ENCODE data around the gene RAPGEF1. TPM values are rescaled to one million over a fixed set of nuclear protein-coding genes. Genes with fewer than 3 reads are reported as not detected.
A peak's percentile ranks its signal among the peaks of the same experiment; 100 is the strongest.

Gene RAPGEF1
- total and polyA plus RNA-seq, 2 of the 13 experiments (the other 11 are each of a cell fraction or from before 2014, with no cell fraction given), result 21.2 to 38.9 TPM

DNA sequence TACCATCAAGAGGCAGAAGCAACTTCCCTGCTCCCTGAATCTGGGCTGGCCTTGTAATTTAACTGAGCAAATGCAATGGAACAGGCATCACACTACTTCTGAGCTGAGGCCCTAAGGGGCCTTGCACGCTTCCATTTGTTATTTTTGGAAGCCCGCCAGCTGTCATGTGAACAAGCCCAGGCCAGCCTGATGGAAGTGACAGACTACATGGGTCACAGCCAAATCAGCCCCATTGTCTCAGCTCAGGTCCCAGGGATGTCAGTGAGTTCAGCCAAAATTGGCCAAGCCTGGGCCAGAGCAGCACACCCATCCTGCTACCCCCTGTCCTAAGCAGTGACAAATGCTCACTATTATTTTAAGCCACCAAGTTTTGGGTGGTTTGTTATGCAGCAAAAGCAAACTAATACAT is 121.8 kb downstream of the RAPGEF1 start (continued):
- TF ChIP-seq ZNF768 (CRISPR knock-in tag; IDR thresholded peaks at IDR 0.05), result no peak
- TF ChIP-seq TCF7 (IDR thresholded peaks at IDR 0.05; ENCODE audit: low read depth), result no peak
- TF ChIP-seq ZNF773 (CRISPR knock-in tag; IDR thresholded peaks at IDR 0.05; ENCODE audit: borderline replicate concordance), result no peak
- TF ChIP-seq SOX6 (IDR thresholded peaks at IDR 0.05), result no peak
- TF ChIP-seq SOX6 (CRISPR knock-in tag; IDR thresholded peaks at IDR 0.05), result peak; percentile 53; the same call in 1 of the 2 replicates
- TF ChIP-seq BHLHE40 (IDR thresholded peaks at IDR 0.05; ENCODE audit: low read length), result peak; percentile 71
- TF ChIP-seq, protein P1, sequence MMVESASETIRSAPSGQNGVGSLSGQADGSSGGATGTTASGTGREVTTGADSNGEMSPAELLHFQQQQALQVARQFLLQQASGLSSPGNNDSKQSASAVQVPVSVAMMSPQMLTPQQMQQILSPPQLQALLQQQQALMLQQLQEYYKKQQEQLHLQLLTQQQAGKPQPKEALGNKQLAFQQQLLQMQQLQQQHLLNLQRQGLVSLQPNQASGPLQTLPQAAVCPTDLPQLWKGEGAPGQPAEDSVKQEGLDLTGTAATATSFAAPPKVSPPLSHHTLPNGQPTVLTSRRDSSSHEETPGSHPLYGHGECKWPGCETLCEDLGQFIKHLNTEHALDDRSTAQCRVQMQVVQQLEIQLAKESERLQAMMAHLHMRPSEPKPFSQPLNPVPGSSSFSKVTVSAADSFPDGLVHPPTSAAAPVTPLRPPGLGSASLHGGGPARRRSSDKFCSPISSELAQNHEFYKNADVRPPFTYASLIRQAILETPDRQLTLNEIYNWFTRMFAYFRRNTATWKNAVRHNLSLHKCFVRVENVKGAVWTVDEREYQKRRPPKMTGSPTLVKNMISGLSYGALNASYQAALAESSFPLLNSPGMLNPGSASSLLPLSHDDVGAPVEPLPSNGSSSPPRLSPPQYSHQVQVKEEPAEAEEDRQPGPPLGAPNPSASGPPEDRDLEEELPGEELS (CRISPR knock-in tag; IDR thresholded peaks at IDR 0.05), result no peak
- TF ChIP-seq, protein P2, sequence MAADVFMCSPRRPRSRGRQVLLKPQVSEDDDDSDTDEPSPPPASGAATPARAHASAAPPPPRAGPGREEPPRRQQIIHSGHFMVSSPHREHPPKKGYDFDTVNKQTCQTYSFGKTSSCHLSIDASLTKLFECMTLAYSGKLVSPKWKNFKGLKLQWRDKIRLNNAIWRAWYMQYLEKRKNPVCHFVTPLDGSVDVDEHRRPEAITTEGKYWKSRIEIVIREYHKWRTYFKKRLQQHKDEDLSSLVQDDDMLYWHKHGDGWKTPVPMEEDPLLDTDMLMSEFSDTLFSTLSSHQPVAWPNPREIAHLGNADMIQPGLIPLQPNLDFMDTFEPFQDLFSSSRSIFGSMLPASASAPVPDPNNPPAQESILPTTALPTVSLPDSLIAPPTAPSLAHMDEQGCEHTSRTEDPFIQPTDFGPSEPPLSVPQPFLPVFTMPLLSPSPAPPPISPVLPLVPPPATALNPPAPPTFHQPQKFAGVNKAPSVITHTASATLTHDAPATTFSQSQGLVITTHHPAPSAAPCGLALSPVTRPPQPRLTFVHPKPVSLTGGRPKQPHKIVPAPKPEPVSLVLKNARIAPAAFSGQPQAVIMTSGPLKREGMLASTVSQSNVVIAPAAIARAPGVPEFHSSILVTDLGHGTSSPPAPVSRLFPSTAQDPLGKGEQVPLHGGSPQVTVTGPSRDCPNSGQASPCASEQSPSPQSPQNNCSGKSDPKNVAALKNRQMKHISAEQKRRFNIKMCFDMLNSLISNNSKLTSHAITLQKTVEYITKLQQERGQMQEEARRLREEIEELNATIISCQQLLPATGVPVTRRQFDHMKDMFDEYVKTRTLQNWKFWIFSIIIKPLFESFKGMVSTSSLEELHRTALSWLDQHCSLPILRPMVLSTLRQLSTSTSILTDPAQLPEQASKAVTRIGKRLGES (CRISPR knock-in tag; IDR thresholded peaks at IDR 0.05; ENCODE audit: borderline replicate concordance), result no peak
- TF ChIP-seq ZMYM4 (CRISPR knock-in tag; IDR thresholded peaks at IDR 0.05), result 0 out of 2 replicates have a peak, but pooled peaks have one; percentile 25
- TF ChIP-seq FOXK2 (IDR thresholded peaks at IDR 0.05), result no peak
- TF ChIP-seq, protein P3, sequence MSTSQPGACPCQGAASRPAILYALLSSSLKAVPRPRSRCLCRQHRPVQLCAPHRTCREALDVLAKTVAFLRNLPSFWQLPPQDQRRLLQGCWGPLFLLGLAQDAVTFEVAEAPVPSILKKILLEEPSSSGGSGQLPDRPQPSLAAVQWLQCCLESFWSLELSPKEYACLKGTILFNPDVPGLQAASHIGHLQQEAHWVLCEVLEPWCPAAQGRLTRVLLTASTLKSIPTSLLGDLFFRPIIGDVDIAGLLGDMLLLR (CRISPR knock-in tag; IDR thresholded peaks at IDR 0.05), result no peak
- no peak for TF ChIP-seq PCBP1 (IDR thresholded peaks at IDR 0.05; ENCODE audit: borderline replicate concordance, low read depth, low read length)
- TF ChIP-seq, protein P4, sequence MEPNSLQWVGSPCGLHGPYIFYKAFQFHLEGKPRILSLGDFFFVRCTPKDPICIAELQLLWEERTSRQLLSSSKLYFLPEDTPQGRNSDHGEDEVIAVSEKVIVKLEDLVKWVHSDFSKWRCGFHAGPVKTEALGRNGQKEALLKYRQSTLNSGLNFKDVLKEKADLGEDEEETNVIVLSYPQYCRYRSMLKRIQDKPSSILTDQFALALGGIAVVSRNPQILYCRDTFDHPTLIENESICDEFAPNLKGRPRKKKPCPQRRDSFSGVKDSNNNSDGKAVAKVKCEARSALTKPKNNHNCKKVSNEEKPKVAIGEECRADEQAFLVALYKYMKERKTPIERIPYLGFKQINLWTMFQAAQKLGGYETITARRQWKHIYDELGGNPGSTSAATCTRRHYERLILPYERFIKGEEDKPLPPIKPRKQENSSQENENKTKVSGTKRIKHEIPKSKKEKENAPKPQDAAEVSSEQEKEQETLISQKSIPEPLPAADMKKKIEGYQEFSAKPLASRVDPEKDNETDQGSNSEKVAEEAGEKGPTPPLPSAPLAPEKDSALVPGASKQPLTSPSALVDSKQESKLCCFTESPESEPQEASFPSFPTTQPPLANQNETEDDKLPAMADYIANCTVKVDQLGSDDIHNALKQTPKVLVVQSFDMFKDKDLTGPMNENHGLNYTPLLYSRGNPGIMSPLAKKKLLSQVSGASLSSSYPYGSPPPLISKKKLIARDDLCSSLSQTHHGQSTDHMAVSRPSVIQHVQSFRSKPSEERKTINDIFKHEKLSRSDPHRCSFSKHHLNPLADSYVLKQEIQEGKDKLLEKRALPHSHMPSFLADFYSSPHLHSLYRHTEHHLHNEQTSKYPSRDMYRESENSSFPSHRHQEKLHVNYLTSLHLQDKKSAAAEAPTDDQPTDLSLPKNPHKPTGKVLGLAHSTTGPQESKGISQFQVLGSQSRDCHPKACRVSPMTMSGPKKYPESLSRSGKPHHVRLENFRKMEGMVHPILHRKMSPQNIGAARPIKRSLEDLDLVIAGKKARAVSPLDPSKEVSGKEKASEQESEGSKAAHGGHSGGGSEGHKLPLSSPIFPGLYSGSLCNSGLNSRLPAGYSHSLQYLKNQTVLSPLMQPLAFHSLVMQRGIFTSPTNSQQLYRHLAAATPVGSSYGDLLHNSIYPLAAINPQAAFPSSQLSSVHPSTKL (CRISPR knock-in tag; IDR thresholded peaks at IDR 0.05), result peak; percentile 46; the same call in 1 of the 2 replicates
